T-helper 17 cell (primary cell): Measurements from ENCODE around the gene PCNX3. TPM values are rescaled to one million over a fixed set of nuclear protein-coding genes. Genes with fewer than 3 reads are reported as not detected.

Source experiments
- ATAC-seq: fragments of 150-1000 bp; cut with Tn5 transposase; 2 replicates; pipeline ENCODE4 v1.10.0; 2021; ENCODE audit warnings: mild to moderate bottlenecking, moderate library complexity
- DNase-seq, 3 donors: peaks; one replicate each; pipeline versions ENCODE4 v3.0.0 to v3.0.0-alpha.2; 2020 to 2021
- H3K9me3 ChIP-seq: one replicate; pipeline ENCODE4 v1.7.0; 2013; ENCODE audit warnings: low read length, mild to moderate bottlenecking; ENCODE audit not compliant: control insufficient read depth, poor library complexity, severe bottlenecking
- H3K27ac Mint-ChIP-seq: one replicate; pipeline ENCODE4 v1.8.0; 2022; ENCODE audit warnings: mild to moderate bottlenecking, moderate library complexity, mixed read lengths
- H3K27me3 Mint-ChIP-seq: one replicate; pipeline ENCODE4 v1.8.0; 2022; ENCODE audit warnings: mixed read lengths
- H3K36me3 Mint-ChIP-seq: one replicate; pipeline ENCODE4 v1.8.0; 2022; ENCODE audit warnings: low read depth, mixed read lengths
- H3K4me1 Mint-ChIP-seq: one replicate; pipeline ENCODE4 v1.8.0; 2022; ENCODE audit warnings: mild to moderate bottlenecking, mixed read lengths
- H3K4me3 Mint-ChIP-seq: one replicate; pipeline ENCODE4 v1.8.0; 2022; ENCODE audit warnings: mild to moderate bottlenecking, moderate library complexity, mixed read lengths
- total RNA-seq, 4 donors: library from RNA in 2 of 4; stranded (reverse) in 2 of 4; gene quantifications; one replicate each; pipeline ENCODE4 v1.2.3 and lab custom pipeline; 2022 to 2026

The PCNX3 gene
- total RNA-seq, 2 donors from 2014 or later, result 56.0 to 60.5 TPM

GRCh38 chr11:65576232-65576866 is 39.2 kb upstream of the PCNX3 start:
- ATAC-seq (no peak), DNase-seq (no peak)
- Mint-ChIP-seq H3K27ac (peak overlapping the region; percentile 94), H3K4me1 (peaks cover 47% of the 10 kb centered on the region), H3K4me3 (peak overlapping the region; percentile 94), H3K36me3 (peaks cover 5% of the 10 kb centered on the region), H3K27me3 (no peaks in the 10 kb centered on the region)
- H3K9me3 ChIP-seq, result no peaks in the 10 kb centered on the region

- no peaks in the 10 kb centered on the region for H3K9me3 ChIP-seq
- H3K4me3 Mint-ChIP-seq, result peak overlapping the region; percentile 94
- no peak for DNase-seq
- peaks cover 5% of the 10 kb centered on the region for H3K36me3 Mint-ChIP-seq
- ATAC-seq, result no peak
- H3K27ac Mint-ChIP-seq, result peak overlapping the region; percentile 94
- H3K27me3 Mint-ChIP-seq, result no peaks in the 10 kb centered on the region
- peaks cover 46% of the 10 kb centered on the region for H3K4me1 Mint-ChIP-seq
Measured at GRCh38 chr11:65576867-65577755, 38.5 kb upstream of the PCNX3 start.

- peaks cover 5% of the 10 kb centered on the region for H3K36me3 Mint-ChIP-seq
- peaks cover 50% of the 10 kb centered on the region for H3K4me1 Mint-ChIP-seq
- peak overlapping the region; percentile 94 for H3K4me3 Mint-ChIP-seq
- DNase-seq, result no peak
- H3K9me3 ChIP-seq, result no peaks in the 10 kb centered on the region
- ATAC-seq, result no peak
- no peaks in the 10 kb centered on the region for H3K27me3 Mint-ChIP-seq
- peak overlapping the region; percentile 94 for H3K27ac Mint-ChIP-seq
Measured at GRCh38 chr11:65577756-65578109, 37.8 kb upstream of the PCNX3 start.

- Mint-ChIP-seq H3K36me3 (peaks cover 5% of the 10 kb centered on the region), H3K27ac (peak overlapping the region; percentile 94)
Measured at GRCh38 chr11:65578134-65578533, 37.4 kb upstream of the PCNX3 start.

GRCh38 chr11:65578667-65579066 is 36.9 kb upstream of the PCNX3 start:
- H3K9me3 ChIP-seq, result no peaks in the 10 kb centered on the region
- Mint-ChIP-seq H3K4me1 (peaks cover 50% of the 10 kb centered on the region), H3K4me3 (peak overlapping the region; percentile 74), H3K36me3 (peaks cover 8% of the 10 kb centered on the region), H3K27ac (peak overlapping the region; percentile 94), H3K27me3 (no peaks in the 10 kb centered on the region)
- DNase-seq (no peak), ATAC-seq (no peak)

More at GRCh38 chr11:65578134-65578533, 37.4 kb upstream of the PCNX3 start:
- Mint-ChIP-seq H3K4me1 (peaks cover 52% of the 10 kb centered on the region), H3K4me3 (peak overlapping the region; percentile 94), H3K27me3 (no peaks in the 10 kb centered on the region)
- ATAC-seq (no peak), DNase-seq (no peak)
- no peaks in the 10 kb centered on the region for H3K9me3 ChIP-seq

- DNase-seq, result no peak
- Mint-ChIP-seq H3K36me3 (peaks cover 8% of the 10 kb centered on the region), H3K4me3 (no peak overlapping the region), H3K27ac (no peak overlapping the region), H3K27me3 (no peaks in the 10 kb centered on the region), H3K4me1 (peaks cover 49% of the 10 kb centered on the region)
- no peak for ATAC-seq
- no peaks in the 10 kb centered on the region for H3K9me3 ChIP-seq
Measured at GRCh38 chr11:65579291-65579690, 36.3 kb upstream of the PCNX3 start.

- H3K27ac Mint-ChIP-seq, result peak overlapping the region; percentile 72
- H3K36me3 Mint-ChIP-seq, result peaks cover 8% of the 10 kb centered on the region
- DNase-seq, result no peak
- no peaks in the 10 kb centered on the region for H3K9me3 ChIP-seq
- no peaks in the 10 kb centered on the region for H3K27me3 Mint-ChIP-seq
- ATAC-seq, result no peak
- H3K4me1 Mint-ChIP-seq, result peaks cover 43% of the 10 kb centered on the region
- H3K4me3 Mint-ChIP-seq, result peak overlapping the region; percentile 47
Measured at GRCh38 chr11:65580031-65580692, 35.4 kb upstream of the PCNX3 start.

GRCh38 chr11:65580756-65581155 is 34.8 kb upstream of the PCNX3 start:
- Mint-ChIP-seq H3K27me3 (no peaks in the 10 kb centered on the region), H3K36me3 (peaks cover 8% of the 10 kb centered on the region), H3K4me3 (no peak overlapping the region), H3K27ac (peak overlapping the region; percentile 72), H3K4me1 (peaks cover 39% of the 10 kb centered on the region)
- no peaks in the 10 kb centered on the region for H3K9me3 ChIP-seq
- DNase-seq, result no peak
- ATAC-seq, result no peak

- H3K9me3 ChIP-seq, result no peaks in the 10 kb centered on the region
- Mint-ChIP-seq H3K27ac (peak overlapping the region; percentile 91), H3K4me3 (peak overlapping the region; percentile 25), H3K27me3 (no peaks in the 10 kb centered on the region), H3K36me3 (peaks cover 8% of the 10 kb centered on the region), H3K4me1 (peaks cover 41% of the 10 kb centered on the region)
- ATAC-seq (no peak), DNase-seq (no peak)
Measured at GRCh38 chr11:65581928-65582327, 33.6 kb upstream of the PCNX3 start.

- no peaks in the 10 kb centered on the region for H3K9me3 ChIP-seq
- ATAC-seq (no peak), DNase-seq (no peak)
- Mint-ChIP-seq H3K27ac (peak overlapping the region; percentile 91), H3K4me1 (peaks cover 40% of the 10 kb centered on the region), H3K27me3 (no peaks in the 10 kb centered on the region), H3K4me3 (no peak overlapping the region), H3K36me3 (peaks cover 3% of the 10 kb centered on the region)
Measured at GRCh38 chr11:65583589-65583988, 32.0 kb upstream of the PCNX3 start.

- H3K36me3 Mint-ChIP-seq, result peaks cover 3% of the 10 kb centered on the region
- DNase-seq (no peak), ATAC-seq (no peak)
- no peaks in the 10 kb centered on the region for H3K9me3 ChIP-seq
- H3K4me1 Mint-ChIP-seq, result peaks cover 44% of the 10 kb centered on the region
- H3K4me3 Mint-ChIP-seq, result no peak overlapping the region
- no peaks in the 10 kb centered on the region for H3K27me3 Mint-ChIP-seq
- peak overlapping the region; percentile 37 for H3K27ac Mint-ChIP-seq
Measured at GRCh38 chr11:65584106-65584505, 31.5 kb upstream of the PCNX3 start.

- Mint-ChIP-seq H3K36me3 (peaks cover 3% of the 10 kb centered on the region), H3K27ac (no peak overlapping the region), H3K4me3 (no peak overlapping the region), H3K4me1 (peaks cover 45% of the 10 kb centered on the region), H3K27me3 (no peaks in the 10 kb centered on the region)
- no peaks in the 10 kb centered on the region for H3K9me3 ChIP-seq
- DNase-seq, result no peak
- no peak for ATAC-seq
Measured at GRCh38 chr11:65584723-65585171, 30.8 kb upstream of the PCNX3 start.
